GM12878 (cell line): ENCODE results near the gene YY1. TPM values are rescaled to one million over a fixed set of nuclear protein-coding genes. Genes with fewer than 3 reads are reported as not detected.
A peak's percentile ranks its signal among the peaks of the same experiment; 100 is the strongest.
"Not testable (repeated sequence)": the region's sequence is repeated elsewhere in the genome, so short reads cannot be mapped to it uniquely, and the experiment has no call there.

Experiments used
- ATAC-seq: fragments of 200-7000 bp; cut with Tn5 transposase; 3 replicates; pipeline ENCODE4 v1.9.1; 2020; ENCODE audit warnings: mild to moderate bottlenecking, moderate library complexity
- BruUV-seq: library from RNA; stranded (reverse); fragments of 400-500 nt; replicated peaks from 2 replicates; lab custom pipeline; 2021; lab: Mats Ljungman, UMichigan
- CTCF ChIA-PET: fragments of 300-600 bp; sonication (Branson Sonifier 250); formaldehyde crosslinking; extraction: SDS; loops from one replicate; lab custom pipeline; 2021; ENCODE audit warnings: inconsistent platforms; lab: Yijun Ruan, JAX
- POLR2A ChIA-PET: fragments of 350-600 bp; formaldehyde crosslinking; extraction: SDS; loops from one replicate; lab custom pipeline; 2021; ENCODE audit warnings: inconsistent platforms; lab: Charles Lee
- RAD21 ChIA-PET: fragments of 300-600 bp; sonication (Branson Sonifier 250); formaldehyde crosslinking; loops from one replicate; lab custom pipeline; 2023; ENCODE audit warnings: antibody characterized with exemption; ENCODE audit not compliant: unreplicated experiment; lab: Charles Lee
- SMC1A ChIA-PET: fragments of 300-600 bp; sonication (Branson Sonifier 250); formaldehyde crosslinking; loops from one replicate; lab custom pipeline; 2023; ENCODE audit not compliant: unreplicated experiment, uncharacterized antibody; lab: Charles Lee
- DNase-seq: peaks from one replicate; pipeline ENCODE4 v3.0.0-alpha.2; 2011; ENCODE audit warnings: low read depth, low spot score
- FAIRE-seq: peaks from 3 replicates; lab custom pipeline; 2011; peaks lifted over from hg19 to GRCh38; lab: Jason Lieb, UNC
- H2AFZ ChIP-seq: 2 replicates; pipeline ENCODE4 v1.6.0; 2011; ENCODE audit warnings: low read depth, low read length, control low read depth; ENCODE audit not compliant: control insufficient read depth
- H3K27ac ChIP-seq: 2 replicates; pipeline ENCODE4 v1.5.1; 2011; ENCODE audit warnings: control low read depth; ENCODE audit not compliant: control insufficient read depth, insufficient read depth
- H3K27me3 ChIP-seq, 2 experiments: replicated peaks in 1 of 2; 2 replicates each; pipeline versions ENCODE4 v1.6.0 to v1.6.1; 2011; ENCODE audit warnings: low read length in 1 of 2; ENCODE audit not compliant: control insufficient read depth in 2 of 2, insufficient read depth in 2 of 2
- H3K36me3 ChIP-seq, 2 experiments: 2 replicates each; pipeline ENCODE4 v1.5.1; 2011; ENCODE audit warnings: low read length in 1 of 2; ENCODE audit not compliant: control insufficient read depth in 2 of 2, insufficient read depth in 2 of 2
- H3K4me1 ChIP-seq: 2 replicates; pipeline ENCODE4 v1.6.1; 2011; ENCODE audit warnings: mild to moderate bottlenecking, low read length, moderate library complexity, mixed read lengths; ENCODE audit not compliant: control insufficient read depth, insufficient read depth
- H3K4me2 ChIP-seq: 2 replicates; pipeline ENCODE4 v1.6.0; 2011; ENCODE audit warnings: control low read depth; ENCODE audit not compliant: control insufficient read depth, insufficient read depth
- H3K4me3 ChIP-seq: fragments of 200-600 bp; sonication (generic); 2 replicates; pipeline ENCODE4 v1.5.1; 2016
- H3K79me2 ChIP-seq: 2 replicates; pipeline ENCODE4 v1.6.0; 2011; ENCODE audit warnings: low read length; ENCODE audit not compliant: control insufficient read depth, insufficient read depth
- H3K9ac ChIP-seq: 2 replicates; pipeline ENCODE4 v1.8.0; 2011; ENCODE audit warnings: low read length, control low read depth, mixed read lengths; ENCODE audit not compliant: control insufficient read depth, insufficient read depth
- H3K9me3 ChIP-seq: replicated peaks from 3 replicates; pipeline ENCODE4 v1.5.1; 2011; ENCODE audit warnings: mild to moderate bottlenecking, low read length; ENCODE audit not compliant: control insufficient read depth, insufficient read depth
- H4K20me1 ChIP-seq: 2 replicates; pipeline ENCODE4 v1.6.0; 2011; ENCODE audit not compliant: control insufficient read depth, insufficient read depth
- NFYB ChIP-seq: IDR thresholded peaks from 2 replicates; pipeline ENCODE4 v1.6.1; 2011; ENCODE audit warnings: low read depth, mild to moderate bottlenecking, low read length, improper control_type of control experiment, moderate library complexity; ENCODE audit not compliant: insufficient read depth
- WGBS: methylation state at CpG from one replicate; pipeline ENCODE4 v1.1.6; 2016; ENCODE audit warnings: low lambda C conversion rate; ENCODE audit not compliant: insufficient replicate concordance, insufficient coverage; ENCODE audit errors: missing lambda C conversion rate; 5-methylcytosine and 5-hydroxymethylcytosine counted together
- in situ Hi-C: fragments of 300-500 bp; cut with MboI; formaldehyde crosslinking; loops from 9 replicates; pipeline ENCODE4 v1.14.3; 2018; ENCODE audit warnings: mixed read lengths
- intact Hi-C: fragments of 100-400 bp; cut with micrococcal nuclease; formaldehyde crosslinking; loops from one replicate; pipeline ENCODE4 v1.14.2; 2022; ENCODE audit not compliant: unreplicated experiment
- polyA plus RNA-seq, 11 experiments: library from polyadenylated mRNA; depleted of rRNA in 4 of 11; unstranded in 6 of 11; stranded (reverse) in 5 of 11; fragments of >200 nt; fragmentation: Nextera tagmentation in 4 of 11; fragmentation: Illumina TruSeq in 1 of 11; extraction: Ambion mirVana in 4 of 11; extraction: Trizol in 1 of 11; gene quantifications; 1 replicate in 1 of 11; 2 replicates in 10 of 11; pipeline versions ENCODE4 v1.2.1 to v1.2.3, GENCODE V29; 2011 to 2016; ENCODE audit warnings: inconsistent platforms in 2 of 11, missing spikeins in 2 of 11, low read depth in 1 of 11
- total RNA-seq, 4 experiments: library from RNA; depleted of rRNA in 3 of 4; stranded (reverse); fragments of >200 nt in 3 of 4; fragmentation: Illumina TruSeq in 1 of 4; extraction: Trizol in 1 of 4; gene quantifications; 2 replicates each; pipeline versions ENCODE4 v1.2.1 to v1.2.3, GENCODE V29; 2013 to 2021

Gene YY1
- total and polyA plus RNA-seq, 10 of the 15 experiments (the other 5 are each of a cell fraction or from before 2014, with no cell fraction given), result 23.7 to 74.0 (median 39.9) TPM

DNA sequence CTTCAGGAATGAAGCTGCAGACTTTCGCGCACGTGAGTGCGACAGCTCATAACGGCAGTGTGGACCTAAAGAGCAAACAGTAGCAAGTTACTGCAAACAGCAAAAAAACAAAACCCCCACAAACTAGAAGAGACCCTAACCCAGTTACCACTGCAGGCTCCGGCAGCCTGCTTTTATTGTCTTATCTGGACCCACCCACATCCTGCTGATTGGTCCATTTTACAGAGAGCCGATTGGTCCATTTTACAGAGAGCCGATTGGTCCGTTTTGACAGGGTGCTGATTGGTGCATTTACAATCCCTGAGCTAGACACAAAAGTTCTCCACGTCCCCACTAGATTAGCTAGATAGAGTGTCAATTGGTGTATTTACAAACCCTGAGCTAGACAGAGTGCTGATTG is 31.4 kb upstream of the YY1 start:
- H3K9me3 ChIP-seq, DNase-seq, H3K4me1 ChIP-seq, H3K4me3 ChIP-seq, RAD21 ChIA-PET, ATAC-seq, POLR2A ChIA-PET, BruUV-seq, H3K36me3 ChIP-seq, H2AFZ ChIP-seq, H4K20me1 ChIP-seq, H3K4me2 ChIP-seq, FAIRE-seq, H3K27ac ChIP-seq, intact Hi-C loops, H3K9ac ChIP-seq, in situ Hi-C loops, H3K27me3 ChIP-seq, H3K79me2 ChIP-seq: not testable (repeated sequence)
- ChIA-PET SMC1A (interaction anchor here (0.9 kb wide), 1 partner anchor 10 kb away, joined by 3 read pairs; no protein-coding TSS in a partner anchor), CTCF (interaction anchor here (1.2 to 1.4 kb wide), 2 partner anchors 12 to 15 kb away, joined by 3 to 4 read pairs; no protein-coding TSS in a partner anchor)
- TF ChIP-seq NFYB, result peak; percentile 47; the same call in 1 of the 2 replicates
- WGBS, result 86% methylated on average over 10 of the region's 10 CpGs

DNA sequence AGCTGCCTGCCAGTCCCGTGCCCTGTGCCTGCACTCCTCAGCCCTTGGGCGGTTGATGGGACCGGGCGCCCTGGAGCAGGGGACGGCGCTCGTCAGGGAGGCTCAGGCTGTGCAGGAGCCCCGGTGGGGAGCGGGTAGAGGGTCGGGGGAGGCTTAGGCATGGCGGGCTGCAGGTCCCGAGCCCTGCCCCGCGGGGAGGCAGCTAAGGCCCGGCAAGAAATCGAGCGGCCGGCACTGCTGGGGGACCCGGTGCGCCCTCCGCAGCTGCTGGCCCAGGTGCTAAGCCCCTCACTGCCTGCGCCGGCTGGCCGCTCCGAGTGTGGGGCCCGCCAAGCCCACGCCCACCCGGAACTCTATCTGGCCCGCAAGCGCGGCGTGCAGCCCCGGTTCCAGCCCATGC is 30.8 kb upstream of the YY1 start:
- BruUV-seq, FAIRE-seq, ATAC-seq, H3K36me3 ChIP-seq, SMC1A ChIA-PET, DNase-seq, H2AFZ ChIP-seq, H3K27me3 ChIP-seq, H3K9ac ChIP-seq, intact Hi-C loops, H3K4me1 ChIP-seq, H3K4me3 ChIP-seq, RAD21 ChIA-PET, POLR2A ChIA-PET, H4K20me1 ChIP-seq, H3K9me3 ChIP-seq, H3K27ac ChIP-seq, in situ Hi-C loops, H3K4me2 ChIP-seq, H3K79me2 ChIP-seq: not testable (repeated sequence)
- CTCF ChIA-PET, result interaction anchor here (1.2 kb wide), 1 partner anchor 15 kb away, joined by 3 read pairs; no protein-coding TSS in a partner anchor
- WGBS, result 78% methylated on average over 13 of the region's 33 CpGs
